Measurements from ENCODE around the gene PPP2R5A.

DNA sequence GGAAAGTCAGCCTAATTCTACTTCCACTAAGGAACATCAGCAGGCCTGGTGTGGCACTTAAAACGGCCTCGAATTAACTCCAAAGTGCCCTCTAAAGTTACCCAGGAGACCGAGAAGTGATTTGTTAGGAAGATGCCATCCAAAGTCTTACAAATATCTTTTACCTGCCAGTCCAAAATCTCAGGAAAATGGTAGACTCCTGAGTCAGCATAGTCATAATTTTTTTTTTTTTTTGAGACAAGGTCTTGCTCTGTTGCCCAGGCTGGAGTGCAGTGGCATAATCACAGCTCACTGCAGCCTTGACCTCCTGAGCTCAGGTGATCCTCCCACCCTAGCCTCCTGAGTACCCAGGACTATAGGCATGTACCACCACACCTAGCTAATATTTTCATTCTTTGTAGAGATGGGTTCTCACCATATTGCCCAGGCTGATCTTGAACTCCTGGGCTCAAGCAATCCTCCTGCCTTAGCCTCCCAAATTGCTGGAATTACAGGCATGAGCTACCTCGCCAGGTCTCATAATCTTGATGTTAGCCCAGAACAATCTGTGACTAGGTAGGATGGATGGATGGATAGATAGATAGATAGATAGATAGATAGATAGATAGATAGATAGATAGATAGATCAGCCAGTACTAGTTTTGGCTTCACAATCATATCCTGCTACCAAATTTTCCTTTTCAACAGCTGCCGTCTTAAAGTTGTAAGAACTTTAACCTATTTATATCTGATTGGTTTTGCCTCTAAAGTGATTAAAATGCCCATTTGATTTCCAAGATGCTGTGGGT is 25.3 kb upstream of the PPP2R5A start:
- TF ChIP-seq POLR2A (IDR thresholded peaks at IDR 0.05) (no peak), EP300 (IDR thresholded peaks at IDR 0.05) (no peak)
- TF ChIP-seq, protein P1, sequence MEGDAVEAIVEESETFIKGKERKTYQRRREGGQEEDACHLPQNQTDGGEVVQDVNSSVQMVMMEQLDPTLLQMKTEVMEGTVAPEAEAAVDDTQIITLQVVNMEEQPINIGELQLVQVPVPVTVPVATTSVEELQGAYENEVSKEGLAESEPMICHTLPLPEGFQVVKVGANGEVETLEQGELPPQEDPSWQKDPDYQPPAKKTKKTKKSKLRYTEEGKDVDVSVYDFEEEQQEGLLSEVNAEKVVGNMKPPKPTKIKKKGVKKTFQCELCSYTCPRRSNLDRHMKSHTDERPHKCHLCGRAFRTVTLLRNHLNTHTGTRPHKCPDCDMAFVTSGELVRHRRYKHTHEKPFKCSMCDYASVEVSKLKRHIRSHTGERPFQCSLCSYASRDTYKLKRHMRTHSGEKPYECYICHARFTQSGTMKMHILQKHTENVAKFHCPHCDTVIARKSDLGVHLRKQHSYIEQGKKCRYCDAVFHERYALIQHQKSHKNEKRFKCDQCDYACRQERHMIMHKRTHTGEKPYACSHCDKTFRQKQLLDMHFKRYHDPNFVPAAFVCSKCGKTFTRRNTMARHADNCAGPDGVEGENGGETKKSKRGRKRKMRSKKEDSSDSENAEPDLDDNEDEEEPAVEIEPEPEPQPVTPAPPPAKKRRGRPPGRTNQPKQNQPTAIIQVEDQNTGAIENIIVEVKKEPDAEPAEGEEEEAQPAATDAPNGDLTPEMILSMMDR (IDR thresholded peaks at IDR 0.05), result no peak

Data from tibial nerve (tissue), 4 donors.